ENCODE results near the gene SEMA3C.
"Not testable (repeated sequence)": the region's sequence is repeated elsewhere in the genome, so short reads cannot be mapped to it uniquely, and the experiment has no call there.

Gene SEMA3C

DNA sequence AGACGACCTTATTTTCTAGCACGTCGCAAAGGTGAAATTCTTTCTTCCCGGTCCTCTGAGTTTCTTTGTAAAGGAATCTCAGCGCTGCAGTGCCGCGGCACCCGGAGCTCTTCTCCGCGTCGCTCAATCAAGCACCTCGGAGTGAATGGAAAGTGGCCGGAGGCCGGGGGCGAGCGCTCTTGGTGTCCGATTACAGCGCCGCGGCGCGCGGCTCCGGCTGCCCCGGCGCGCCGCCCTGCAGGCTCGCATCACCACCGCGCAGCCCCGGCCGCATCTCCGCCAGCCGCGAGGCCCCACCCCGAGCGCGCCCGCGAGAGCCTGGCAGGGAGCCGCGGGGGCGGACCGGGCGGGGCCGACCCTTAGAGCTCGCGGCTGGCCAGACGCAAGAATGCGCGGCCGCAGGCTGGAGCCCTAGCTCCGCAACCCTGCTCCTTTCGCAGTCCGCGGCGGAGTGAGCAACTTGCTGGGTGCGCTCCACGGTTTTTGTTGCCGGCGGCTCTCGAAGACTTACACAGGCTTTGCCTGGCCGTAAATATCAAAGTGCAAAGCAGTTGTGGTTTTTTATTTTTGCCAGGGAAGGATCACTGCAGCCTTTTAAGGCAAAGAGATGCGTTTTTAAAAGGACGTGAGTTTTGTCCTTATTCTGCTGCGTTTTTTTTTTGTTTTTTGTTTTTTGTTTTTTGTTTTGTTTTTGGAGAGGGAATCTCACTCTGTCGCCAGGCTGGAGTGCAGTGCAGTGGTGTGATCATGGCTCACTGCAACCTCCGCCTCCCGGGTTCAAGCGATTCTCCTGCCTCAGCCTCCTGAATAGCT lies at the start of gene SEMA3C:
Gene SEMA3C, minus strand, starts transcription at position 143 of the 813 bp plus-strand sequence. CDS start 2,270 bp downstream, outside the sequence.
- peak; percentile 83 to 89 for DNase-seq

- DNase-seq = no peak
Observed at GRCh38 chr7:80968606-80969005, 49.8 kb upstream of the SEMA3C start.

DNA sequence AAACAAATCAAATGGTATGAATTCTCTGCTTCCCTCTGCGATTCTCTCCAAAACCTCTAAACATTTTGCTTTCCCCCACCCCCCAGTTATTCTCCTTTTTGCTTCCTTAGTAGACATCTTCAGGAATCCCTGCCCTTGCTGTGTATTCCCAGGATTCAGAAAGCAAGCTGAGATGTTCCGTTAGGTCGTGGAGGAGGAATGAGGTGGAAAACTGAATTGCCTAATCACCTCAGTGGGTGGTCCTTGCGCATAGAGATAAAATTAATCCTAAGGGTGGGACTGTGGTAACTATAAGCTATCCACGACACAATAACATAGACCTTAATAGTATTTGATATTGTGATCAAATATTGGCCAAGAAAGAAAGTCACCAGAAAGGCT lies 49.1 kb upstream of the SEMA3C start:
- DNase-seq = no peak

- no peak for DNase-seq
Observed at GRCh38 chr7:80967071-80967916, 48.4 kb upstream of the SEMA3C start.

GRCh38 chr7:80960244-80960795 lies 41.5 kb upstream of the SEMA3C start:
- no peak for DNase-seq

DNA sequence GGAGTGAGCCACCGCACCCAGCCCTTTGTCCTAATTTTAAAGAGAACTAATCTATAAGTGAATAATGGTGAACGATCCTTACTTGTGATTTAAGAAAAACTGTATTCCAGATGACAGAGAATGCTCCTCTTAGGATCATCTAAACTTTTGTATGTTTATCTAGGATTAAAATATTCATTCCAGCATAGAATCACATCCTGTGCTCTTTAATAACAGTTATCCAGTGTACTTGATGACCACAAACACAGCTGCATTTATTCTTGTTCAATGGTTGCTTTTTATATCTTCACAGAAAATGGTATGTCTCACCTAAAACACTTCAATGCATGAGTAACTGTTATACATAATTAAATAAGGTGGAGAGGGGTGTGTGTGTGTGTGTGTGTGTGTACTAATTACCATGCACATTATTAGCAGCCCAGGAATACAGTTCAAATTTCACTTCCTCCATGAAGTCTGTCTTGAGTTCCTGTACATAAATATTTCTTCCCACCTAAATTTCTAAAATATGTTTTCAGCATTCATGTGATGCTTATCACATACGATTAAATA lies 38.5 kb upstream of the SEMA3C start:
- no peak for DNase-seq

- DNase-seq = no peak
Observed at GRCh38 chr7:80954191-80954590, 35.3 kb upstream of the SEMA3C start.

DNA sequence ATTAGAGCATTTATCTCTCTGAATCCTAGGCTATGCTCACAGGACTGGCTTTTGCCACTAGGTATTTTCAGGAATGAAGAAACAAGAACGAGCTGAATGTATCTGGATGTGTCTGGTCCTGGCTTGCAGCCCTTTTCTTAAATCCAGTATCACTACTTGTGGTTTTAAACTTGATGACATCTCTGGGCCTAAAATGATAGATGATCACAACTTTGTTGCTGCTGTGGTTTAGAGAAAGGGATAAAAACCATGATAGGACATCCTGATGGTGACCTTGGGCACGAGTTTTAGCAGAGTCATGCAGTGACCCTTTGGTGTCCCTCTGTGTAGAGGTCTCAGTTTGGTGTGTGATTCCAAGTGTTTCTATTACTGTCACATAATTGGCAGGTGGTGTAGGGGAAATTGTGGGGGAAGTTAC lies 31.7 kb upstream of the SEMA3C start:
- no peak for DNase-seq

- DNase-seq = no peak
Observed at GRCh38 chr7:80949449-80949848, 30.6 kb upstream of the SEMA3C start.

- no peak for DNase-seq
Observed at GRCh38 chr7:80946858-80947257, 28.0 kb upstream of the SEMA3C start.

GRCh38 chr7:80945976-80946375 lies 27.1 kb upstream of the SEMA3C start:
- no peak for DNase-seq

DNA sequence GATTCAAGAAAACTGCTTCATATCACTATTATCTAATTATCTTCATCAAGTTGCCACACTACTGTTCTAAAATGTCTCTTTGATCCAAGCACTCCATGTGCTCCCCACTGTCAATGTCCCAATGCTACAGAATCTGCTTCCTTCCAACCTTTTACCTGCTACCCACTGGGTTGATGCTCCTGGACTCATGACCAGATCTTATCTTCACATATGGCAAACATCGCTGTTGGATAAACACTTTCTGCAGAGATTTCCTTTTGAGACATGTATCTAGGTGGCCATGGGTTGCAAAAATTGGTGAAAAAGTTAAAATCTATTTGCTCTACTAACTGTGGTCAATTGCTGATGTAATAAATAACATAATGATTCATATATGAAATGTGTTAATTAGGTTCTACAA lies 24.5 kb upstream of the SEMA3C start:
- no peak for DNase-seq

DNA sequence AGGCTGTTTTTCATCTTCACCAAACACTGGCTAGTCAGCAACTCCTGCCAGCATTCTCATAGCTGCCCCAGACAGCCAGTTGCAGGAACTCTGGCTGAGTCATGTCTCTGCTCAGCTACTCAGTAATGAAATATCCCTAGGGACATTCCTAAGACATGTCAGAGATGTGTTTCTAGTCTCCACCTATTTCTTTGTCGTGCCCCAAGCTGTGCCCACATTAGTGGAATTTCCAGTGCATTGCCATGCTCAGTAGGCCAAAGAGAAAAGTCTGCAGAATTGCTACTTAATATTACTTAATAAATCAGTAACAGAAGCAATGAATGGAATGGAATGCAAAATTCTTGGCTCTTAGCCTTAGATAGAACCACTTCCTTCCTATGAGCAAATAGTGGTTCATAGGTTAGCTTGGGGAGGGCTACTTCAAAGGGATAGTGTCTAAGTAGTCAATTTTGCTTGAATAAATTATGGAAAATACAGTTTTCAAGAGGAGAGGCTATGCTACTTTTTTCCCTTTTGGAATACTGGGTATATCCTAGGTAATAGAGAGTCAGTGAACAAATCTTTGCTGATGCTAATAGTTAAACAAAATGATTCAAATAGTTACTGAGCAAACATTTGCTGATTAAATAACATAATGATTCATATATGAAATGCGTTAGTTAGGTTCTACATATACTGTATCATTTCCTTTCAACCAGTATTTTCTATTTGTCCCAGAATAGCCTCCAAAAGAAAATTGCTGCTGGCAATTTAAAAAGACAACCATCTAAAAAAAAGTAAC lies 23.6 kb upstream of the SEMA3C start:
- no peak for DNase-seq

DNA sequence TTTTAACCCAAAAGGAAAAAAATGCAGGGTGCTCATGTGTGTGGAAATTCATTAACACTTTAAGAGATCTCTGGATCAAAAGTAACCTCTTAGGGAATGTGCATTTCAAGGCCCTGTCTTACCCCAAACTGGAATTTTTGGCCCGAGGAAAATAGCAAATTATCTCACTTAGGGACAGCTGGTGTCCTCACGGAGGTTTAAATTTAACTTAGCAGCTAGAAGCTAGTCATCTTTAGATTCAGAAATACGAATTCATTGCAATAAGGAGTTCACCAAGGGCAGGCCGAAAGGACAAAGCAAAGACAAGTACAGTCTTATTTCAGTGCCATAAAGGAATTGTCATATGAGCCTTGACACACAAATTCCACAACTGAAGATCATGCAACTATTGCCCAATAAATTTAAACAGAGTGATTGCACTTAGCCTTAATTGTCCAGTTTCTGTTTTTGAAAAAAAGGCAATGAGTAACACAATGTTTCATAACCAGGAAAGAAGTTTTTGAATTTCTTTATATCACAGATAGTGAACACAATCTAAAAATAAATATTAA lies 22.4 kb upstream of the SEMA3C start:
- DNase-seq = no peak

- no peak for DNase-seq
Observed at GRCh38 chr7:80940539-80941207, 21.8 kb upstream of the SEMA3C start.

DNA sequence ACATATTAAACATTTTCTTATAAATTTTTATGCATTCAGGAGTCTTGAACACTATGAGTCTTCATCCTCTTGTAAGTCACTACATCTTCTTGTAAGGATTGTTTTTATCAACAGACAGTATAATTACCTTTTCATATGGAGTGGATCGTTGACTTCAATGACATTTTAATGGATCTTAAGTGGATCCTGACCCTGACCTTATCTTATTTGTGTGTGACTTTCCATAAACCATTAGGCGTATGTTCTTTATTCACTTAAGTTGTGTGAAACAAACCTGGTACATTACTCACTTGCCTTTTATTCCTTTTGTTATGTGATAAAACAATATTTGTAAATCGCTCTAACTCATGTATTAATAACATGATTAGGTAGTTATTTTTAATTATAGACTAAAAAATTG lies 18.5 kb upstream of the SEMA3C start:
- DNase-seq = no peak

GRCh38 chr7:80935991-80936780 lies 17.3 kb upstream of the SEMA3C start:
- no peak for DNase-seq

DNA sequence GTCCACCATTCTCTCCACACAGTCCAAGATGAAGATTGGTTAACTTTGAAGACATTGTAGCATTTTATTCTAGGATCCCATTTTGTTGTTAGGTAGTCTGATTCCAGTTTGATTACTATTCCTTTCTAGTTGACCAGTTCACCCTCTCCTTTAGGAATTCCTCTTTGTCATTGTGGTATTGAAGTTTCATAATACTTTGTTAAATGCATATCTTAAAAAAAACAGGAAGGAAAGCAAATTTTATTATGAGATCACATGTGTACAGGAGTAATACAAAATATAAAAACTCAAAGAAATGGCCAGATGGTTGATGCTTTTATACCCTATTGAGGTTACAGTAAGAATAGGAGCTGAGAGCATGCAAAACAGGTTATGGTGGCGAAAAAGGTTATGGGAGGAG lies 15.5 kb upstream of the SEMA3C start:
- no peak for DNase-seq

DNA sequence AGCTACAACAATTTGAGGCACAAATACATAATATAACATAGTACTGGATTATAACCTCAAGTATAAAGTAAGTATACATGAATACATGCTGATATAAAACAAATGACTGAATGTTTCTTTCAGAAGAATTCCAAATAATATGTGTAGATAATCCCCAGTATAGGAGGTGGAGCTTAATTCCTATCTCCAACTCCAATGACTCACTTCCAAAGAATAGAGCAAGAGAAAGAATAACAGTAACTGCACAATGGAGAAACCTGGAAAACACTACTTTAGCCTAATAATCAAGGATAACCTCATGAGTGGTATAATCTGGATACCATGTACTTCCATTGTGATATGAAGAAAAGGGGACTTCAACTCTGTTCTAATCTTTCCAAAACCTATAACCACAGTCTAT lies 13.7 kb upstream of the SEMA3C start:
- DNase-seq = no peak

DNA sequence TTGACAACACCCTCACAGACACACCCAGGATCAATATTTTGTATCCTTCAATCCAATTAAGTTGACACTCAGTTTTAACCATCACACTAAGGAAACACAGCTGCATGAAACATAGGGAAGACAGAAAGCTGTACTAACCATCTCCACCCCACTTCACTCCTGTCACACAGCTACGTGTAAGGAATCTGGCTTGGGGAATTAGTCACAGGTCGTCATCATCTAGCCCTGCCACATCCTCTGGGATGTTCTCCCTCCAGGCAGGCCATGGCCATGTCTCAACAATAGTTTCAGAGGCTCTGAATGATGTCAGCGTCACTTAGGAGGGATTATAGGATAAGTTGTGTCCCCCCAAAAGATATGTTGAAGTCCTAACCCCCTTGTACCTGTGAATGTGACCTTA lies 10.8 kb upstream of the SEMA3C start:
- no peak for DNase-seq

GRCh38 chr7:80926955-80927354 lies 8.1 kb upstream of the SEMA3C start:
- not testable (repeated sequence) for DNase-seq

Data from NCI-H2081 (cell line).